D721Med (cell line): ENCODE results near the gene PPARGC1A.

ENCODE experiments used
- DNase-seq: peaks from one replicate; pipeline ENCODE4 v3.0.0; 2011; ENCODE audit warnings: low spot score; ENCODE audit not compliant: insufficient read length
- FAIRE-seq: peaks from 2 replicates; lab custom pipeline; 2011; peaks lifted over from hg19 to GRCh38; lab: Jason Lieb, UNC
- CTCF ChIP-seq: IDR thresholded peaks from 2 replicates; pipeline ENCODE4 v1.5.1; 2012; ENCODE audit warnings: mild to moderate bottlenecking, control low read depth; ENCODE audit not compliant: insufficient read depth; ENCODE audit errors: missing control alignments

The PPARGC1A gene

GRCh38 chr4:23881052-23881501 lies 8.8 kb downstream of the PPARGC1A start:
- no peak for DNase-seq
- TF ChIP-seq CTCF = no peak
- FAIRE-seq = no peak

- DNase-seq (no peak), FAIRE-seq (no peak)
- no peak for TF ChIP-seq CTCF
Measured at GRCh38 chr4:23878912-23879732, 10.7 kb downstream of the PPARGC1A start.

GRCh38 chr4:23878246-23878891 lies 11.5 kb downstream of the PPARGC1A start:
- FAIRE-seq (no peak), DNase-seq (no peak)
- no peak for TF ChIP-seq CTCF

GRCh38 chr4:23877758-23878229 lies 12.1 kb downstream of the PPARGC1A start:
- DNase-seq = no peak
- no peak for FAIRE-seq
- no peak for TF ChIP-seq CTCF

GRCh38 chr4:23876418-23877089 lies 13.3 kb downstream of the PPARGC1A start:
- FAIRE-seq = no peak
- no peak for TF ChIP-seq CTCF
- DNase-seq = no peak

GRCh38 chr4:23875317-23875716 lies 14.5 kb downstream of the PPARGC1A start:
- no peak for TF ChIP-seq CTCF
- FAIRE-seq (no peak), DNase-seq (no peak)
